HG03571 (cell line): ENCODE data around the gene FOXN3.
"Not testable (repeated sequence)": the region's sequence is repeated elsewhere in the genome, so short reads cannot be mapped to it uniquely, and the experiment has no call there.

Experiments used
- ATAC-seq: cut with Tn5 transposase; IDR thresholded peaks from one replicate; pipeline ENCODE4 v1.9.1; 2021; ENCODE audit not compliant: unreplicated experiment

The FOXN3 gene

GRCh38 chr14:89307409-89307808 lies 109.6 kb downstream of the FOXN3 start:
- no peak for ATAC-seq

GRCh38 chr14:89304972-89305703 lies 111.9 kb downstream of the FOXN3 start:
- peak; percentile 43 for ATAC-seq

DNA sequence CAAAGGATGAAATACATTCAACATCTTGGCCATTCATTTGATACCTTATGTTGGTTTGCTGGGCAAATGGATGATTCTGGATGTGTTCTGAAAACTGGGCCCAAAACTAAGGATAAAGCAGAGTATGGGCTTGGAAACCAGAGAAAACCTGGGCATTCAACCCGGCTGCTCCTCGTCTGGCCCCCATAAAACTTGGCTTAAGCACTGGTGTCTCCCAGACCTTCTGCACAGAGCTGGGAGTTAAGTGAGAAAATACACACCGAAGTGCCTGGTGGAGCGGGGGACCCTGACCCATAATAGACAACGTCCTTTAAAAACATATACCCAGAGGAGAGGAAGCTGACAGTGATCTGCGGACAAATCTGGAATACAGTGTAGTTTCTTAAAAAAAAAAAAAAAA lies 112.5 kb downstream of the FOXN3 start:
- no peak for ATAC-seq

DNA sequence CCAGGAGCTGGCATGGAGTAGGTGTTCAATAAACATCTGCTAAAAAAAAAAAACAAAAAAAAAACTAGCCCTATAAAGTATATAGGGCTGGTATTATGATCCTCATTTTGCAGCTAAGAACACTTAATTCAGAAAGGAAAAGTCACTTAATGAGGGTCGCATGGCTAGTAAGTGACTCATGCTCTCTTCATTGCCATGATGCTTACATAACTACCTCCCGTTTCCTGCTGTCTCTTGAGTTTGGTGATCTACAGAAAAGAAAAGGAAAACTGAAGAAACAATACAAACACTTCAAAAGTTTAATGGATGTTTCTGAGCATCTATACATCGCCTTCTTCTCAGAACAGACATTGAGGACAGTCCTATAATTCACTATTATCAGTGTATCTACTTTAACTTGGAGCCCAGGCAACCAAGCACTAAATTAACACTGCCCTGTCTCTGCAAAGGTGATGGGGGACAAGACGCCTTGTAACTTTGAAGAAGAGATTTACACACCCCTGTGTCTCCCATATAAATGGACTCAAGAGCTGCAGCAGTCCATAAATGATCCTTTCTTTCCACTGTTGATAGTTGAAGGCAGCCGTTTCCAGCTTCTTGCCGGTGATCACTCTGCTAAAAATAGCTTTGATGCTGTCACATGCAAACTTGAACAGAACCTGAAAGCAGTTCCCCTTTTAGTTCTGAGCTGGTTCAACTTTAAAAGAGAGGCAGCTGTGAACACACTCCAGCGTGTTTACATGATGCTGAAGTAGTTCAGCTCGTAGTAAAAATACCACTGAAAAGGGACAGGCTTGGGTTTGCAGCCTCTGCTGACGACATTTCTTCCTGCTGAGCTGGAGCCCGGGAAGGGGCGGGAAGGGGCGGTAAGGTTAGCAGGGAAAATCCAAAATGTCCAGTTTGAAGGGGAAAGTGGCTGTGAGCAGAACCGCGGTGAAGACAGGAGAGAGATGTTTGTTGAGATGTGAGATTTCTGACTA lies 113.3 kb downstream of the FOXN3 start:
- ATAC-seq, result peak; percentile 54

DNA sequence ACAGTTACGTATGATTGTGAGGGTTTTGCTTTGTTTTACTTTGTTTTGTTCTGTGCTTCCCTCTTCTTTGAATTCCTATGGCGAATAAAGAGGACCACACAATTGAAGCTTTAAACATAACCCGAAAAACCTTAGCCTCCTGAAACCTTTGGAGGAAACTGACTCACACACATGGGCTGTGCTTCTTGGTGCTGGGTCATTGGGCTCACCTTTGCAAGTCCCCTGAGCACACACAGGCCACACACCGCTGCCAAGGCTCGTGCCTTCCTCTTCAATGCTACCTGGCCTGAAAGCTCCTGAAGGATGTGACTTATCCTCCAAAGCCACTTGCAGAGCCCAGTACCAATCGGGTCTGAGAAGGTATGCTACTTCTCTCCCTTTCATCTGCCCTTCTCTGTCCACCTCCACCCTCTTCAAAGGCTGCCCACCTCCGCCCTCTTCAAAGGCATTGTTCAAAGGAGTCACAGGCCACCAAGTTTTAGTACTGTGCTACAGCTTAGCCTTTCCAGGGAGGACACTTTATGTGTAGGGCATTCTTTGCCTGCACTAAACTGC lies 114.6 kb downstream of the FOXN3 start:
- no peak for ATAC-seq

DNA sequence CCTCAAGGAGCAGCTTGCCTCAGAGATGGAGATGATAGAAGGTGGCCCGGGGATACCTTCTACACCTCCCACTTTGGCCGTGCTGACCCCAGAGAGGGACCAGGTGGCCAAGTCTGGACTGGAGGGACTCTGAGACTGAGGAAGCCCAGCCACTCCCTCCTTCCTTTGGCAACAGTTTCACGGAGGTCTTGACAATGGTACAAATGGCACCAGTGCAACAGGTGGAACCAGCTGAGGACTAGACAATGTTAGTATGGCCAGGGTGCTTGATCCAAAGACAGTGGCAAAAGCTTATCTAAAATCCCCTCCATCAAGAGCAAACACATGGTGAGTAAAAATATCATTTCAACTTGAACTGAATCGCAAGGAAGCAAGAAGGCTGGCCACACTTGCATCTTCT lies 117.4 kb downstream of the FOXN3 start:
- no peak for ATAC-seq

DNA sequence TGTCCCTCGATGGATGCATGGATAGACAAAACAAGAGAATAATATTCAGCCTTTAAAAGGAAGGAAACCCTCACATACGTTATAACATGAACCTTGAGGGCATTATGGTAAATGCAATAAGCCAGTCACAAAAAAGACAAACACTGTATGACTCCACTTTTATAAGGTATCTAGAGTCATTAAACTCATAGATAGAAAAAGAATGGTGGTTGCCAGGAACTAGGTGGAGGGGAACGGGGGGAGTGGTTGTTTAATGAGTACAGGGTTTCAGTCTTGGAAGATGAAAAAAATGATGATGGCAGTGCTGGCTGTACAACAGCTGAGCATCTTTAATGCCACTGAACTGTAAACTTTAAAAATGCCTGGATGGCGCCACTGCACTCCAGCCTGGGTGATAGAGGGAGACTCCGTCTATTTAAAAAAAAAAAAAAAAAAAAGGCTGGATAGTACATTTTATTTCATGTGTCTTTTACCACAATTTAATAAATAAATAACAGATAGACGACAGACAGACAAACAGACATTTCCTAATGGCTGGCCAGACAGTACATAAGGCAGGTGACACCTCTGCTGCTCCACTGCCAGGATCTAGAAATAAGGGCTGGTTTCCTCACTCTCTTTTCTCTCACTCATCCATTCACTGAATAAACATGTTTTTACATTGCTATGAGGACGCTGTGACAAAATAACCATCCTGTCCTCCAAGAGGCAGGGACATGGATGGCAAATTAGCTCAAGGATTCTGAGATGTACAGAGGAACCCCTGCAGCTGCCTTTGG lies 118.8 kb downstream of the FOXN3 start:
- no peak for ATAC-seq

DNA sequence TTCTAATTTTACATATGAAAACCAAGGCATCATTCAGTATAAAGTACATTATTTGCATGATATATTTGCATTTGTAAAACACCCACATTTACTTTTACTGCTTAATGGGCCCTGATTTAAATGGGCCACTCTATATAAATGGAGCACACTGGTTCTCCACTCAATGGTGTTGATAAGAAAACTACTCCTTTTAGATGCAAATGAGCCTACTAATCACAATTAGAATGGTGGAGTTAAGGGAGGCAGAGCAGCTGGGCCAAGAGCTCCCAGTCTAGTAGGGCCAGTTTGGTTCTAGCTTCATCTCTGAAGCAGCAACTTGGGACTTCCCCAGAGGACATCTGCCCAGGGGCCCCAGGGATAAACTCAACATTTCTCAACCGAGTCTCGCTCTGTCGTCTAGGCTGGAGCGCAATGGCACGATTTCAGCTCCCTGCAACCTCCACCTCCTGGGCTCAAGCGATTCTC lies 120.7 kb downstream of the FOXN3 start:
- no peak for ATAC-seq

GRCh38 chr14:89294872-89295271 lies 122.2 kb downstream of the FOXN3 start:
- ATAC-seq, result no peak

GRCh38 chr14:89294469-89294868 lies 122.6 kb downstream of the FOXN3 start:
- ATAC-seq, result not testable (repeated sequence)

- no peak for ATAC-seq
These were observed 123.0 kb downstream of the FOXN3 start for GRCh38 chr14:89294060-89294459.

- no peak for ATAC-seq
These were observed 123.6 kb downstream of the FOXN3 start for GRCh38 chr14:89293314-89293916.

DNA sequence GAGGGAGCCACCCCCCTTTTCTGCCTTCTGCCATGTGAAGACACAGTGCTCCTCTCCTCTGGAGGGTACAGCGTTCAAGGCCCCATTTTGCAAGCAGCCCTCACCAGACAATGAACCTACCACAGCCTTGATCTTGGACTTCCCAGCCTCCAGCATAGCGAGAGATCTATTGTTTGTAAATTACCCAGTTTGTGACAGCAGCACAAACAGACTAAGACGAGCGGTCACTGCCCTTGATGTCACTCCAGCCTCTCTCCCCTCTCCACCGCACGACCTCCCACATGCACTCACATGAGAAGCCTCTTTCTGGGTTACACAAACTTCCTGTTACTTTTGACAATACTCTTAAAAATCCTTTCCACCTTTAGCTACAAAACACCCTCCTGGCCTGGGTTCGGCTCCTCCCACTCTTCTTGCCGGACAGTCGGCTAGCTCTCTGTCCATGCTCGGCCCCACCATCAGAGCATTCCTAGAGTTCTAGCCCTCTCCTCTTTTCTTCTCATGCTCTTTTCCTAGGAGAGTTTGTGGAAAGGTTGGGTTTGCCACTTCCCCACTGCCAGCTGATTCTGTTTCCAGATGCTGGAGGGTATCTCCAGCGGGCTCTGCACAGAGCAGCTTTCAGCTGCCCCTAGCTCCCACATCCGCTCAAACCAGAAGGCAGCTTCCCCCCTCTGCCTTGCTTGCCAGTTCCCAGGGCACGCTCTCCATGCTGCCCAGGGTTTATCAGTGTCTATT lies 124.3 kb downstream of the FOXN3 start:
- no peak for ATAC-seq

DNA sequence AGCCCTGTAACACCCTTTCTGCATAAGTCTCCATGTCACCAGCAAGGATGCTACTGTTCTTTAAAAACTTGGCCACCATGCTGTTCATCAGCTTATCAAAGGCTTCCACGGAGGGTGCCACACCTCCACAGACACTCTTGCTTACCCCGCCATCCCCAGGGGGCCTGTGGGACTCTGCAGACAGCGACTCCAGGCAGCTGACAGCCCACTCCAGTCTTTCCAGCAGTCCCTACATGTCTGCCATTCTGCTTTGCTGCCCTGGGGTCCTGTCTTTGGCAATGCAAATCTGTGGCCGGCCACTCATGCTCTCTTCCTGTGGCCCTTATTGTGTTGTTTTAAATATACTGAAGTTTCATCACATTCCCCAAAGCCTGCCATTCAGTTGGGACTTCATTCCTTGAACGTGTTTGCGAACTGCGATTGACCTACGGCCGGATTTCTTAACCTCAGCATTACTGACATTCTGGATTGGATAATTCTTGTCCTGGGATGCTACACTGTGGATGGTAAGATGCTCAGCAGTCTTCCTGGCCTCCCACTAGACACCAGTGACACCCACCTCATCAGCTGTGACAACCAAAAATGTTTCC lies 125.6 kb downstream of the FOXN3 start:
- ATAC-seq, result no peak

- ATAC-seq, result no peak
These were observed 126.2 kb downstream of the FOXN3 start for GRCh38 chr14:89290813-89291212.

GRCh38 chr14:89289477-89289876 lies 127.6 kb downstream of the FOXN3 start:
- no peak for ATAC-seq

- no peak for ATAC-seq
These were observed 128.9 kb downstream of the FOXN3 start for GRCh38 chr14:89288114-89288513.

DNA sequence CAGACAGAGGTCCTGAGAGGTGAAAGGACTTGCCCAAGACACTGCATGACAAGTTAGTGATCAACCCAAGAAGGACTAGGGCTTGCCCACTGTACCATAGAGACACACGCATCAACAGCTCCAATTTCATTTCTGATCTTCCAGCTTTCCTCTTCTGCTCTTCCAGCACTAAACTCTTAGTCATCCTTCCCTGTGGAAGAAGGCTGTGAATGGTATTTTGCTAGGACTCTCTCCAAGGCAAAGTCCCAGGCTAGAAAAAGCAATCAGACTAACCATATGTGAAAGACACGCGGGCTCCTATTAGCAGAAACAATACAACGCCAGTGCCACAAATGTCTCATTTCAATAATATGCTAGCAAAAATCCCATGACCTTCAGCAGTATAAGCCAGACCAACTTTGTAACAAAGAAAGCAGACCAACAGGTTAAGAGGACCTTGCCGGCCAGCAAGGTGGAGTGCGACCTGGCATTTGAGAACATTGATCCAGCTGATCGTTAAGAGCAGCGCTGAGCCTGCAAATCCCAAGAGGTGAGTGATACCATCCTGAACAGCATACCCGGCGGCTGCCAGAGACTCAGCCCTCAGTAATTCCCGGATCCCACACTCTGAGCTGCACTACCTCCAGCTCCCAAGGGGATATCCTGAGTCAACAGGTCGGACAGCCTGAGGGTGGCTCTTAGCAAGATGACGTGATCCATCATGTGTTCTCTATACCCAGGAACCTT lies 132.5 kb downstream of the FOXN3 start:
- no peak for ATAC-seq
